Retinal pigment epithelial cell (primary cell): Measurements from ENCODE around the gene IL1RAPL1.

ENCODE experiments used
- DNase-seq: peaks from one replicate; pipeline ENCODE4 v3.0.0-alpha.2; 2010; ENCODE audit warnings: low read depth
- H3K4me3 ChIP-seq: 2 replicates; pipeline ENCODE4 v1.5.1; 2011; ENCODE audit warnings: mild to moderate bottlenecking, low read length, control low read depth, moderate library complexity
- TF ChIP-seq, protein P1 (sequence below): conservative IDR thresholded peaks from 2 replicates; pipeline ENCODE4 v1.5.1; 2011; ENCODE audit warnings: low read depth, low read length, control low read depth, inconsistent platforms

The IL1RAPL1 gene

DNA sequence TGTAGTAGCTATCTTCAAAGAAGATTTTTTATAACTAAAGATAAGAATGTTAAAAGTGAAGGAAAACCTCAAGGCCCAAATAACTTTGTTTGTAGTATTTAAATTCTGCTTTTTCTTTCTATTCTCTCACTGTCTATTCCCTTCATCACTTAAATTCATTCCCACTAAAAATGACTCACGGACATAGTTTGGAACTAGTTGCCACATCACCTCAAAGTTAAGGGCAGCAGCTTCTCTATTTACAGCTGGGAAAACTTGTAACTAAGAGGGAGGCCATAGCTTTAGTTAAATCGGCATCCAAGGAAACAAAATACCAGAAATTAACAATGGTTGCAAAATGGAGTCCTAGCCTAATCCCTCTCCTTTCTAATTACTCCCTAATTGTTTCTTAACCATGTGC is 1302.8 kb downstream of the IL1RAPL1 start:
- TF ChIP-seq, protein P1, sequence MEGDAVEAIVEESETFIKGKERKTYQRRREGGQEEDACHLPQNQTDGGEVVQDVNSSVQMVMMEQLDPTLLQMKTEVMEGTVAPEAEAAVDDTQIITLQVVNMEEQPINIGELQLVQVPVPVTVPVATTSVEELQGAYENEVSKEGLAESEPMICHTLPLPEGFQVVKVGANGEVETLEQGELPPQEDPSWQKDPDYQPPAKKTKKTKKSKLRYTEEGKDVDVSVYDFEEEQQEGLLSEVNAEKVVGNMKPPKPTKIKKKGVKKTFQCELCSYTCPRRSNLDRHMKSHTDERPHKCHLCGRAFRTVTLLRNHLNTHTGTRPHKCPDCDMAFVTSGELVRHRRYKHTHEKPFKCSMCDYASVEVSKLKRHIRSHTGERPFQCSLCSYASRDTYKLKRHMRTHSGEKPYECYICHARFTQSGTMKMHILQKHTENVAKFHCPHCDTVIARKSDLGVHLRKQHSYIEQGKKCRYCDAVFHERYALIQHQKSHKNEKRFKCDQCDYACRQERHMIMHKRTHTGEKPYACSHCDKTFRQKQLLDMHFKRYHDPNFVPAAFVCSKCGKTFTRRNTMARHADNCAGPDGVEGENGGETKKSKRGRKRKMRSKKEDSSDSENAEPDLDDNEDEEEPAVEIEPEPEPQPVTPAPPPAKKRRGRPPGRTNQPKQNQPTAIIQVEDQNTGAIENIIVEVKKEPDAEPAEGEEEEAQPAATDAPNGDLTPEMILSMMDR, result no peak
- H3K4me3 ChIP-seq, result no peak overlapping the region
- no peak for DNase-seq

DNA sequence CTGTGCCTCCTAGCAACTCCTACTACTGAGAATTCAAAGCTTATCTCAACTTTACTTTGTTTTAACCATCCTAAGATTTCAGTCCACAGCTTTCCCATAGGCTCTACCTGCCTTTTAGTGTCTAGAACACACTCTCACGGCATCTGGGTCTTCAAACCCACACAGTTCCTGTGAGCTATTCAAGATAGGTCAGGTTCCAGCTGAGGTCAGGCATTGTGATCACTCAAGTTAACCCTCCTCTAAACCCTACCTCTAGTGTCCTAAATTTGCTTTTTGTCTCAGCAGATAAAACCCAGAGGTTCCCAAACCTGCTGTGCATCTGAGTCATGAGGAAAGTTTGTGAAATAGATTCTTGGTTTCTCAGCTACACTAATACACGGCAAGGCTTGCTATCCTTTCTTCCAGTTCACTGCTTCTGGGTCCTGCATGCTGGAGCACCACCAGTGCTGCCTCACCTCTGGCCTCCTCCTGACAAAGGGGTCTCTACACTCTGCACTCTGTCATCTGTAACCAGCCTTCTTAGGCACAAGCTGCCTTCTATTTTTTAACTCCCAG is 1303.5 kb downstream of the IL1RAPL1 start:
- no peak overlapping the region for H3K4me3 ChIP-seq
- no peak for DNase-seq
- TF ChIP-seq, protein P1, result no peak

DNA sequence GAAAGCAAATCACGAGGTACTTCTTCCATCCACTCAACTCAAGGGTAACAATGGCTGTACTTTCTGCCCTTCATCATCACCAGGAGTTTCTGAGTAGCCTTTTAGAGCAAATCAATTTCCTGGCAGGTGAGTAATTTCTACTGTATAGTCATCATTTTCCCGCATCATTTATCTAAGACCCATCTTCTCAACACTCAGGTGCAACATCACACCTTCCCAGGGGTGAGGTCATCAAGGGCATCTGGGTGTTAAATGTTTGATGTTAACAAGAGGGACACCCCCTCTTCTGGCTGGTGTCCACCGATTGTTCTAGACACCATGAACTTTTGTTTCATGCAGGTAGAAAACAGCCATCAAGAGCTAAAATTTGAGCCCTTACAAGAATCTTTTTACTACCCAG is 1314.8 kb downstream of the IL1RAPL1 start:
- TF ChIP-seq, protein P1, result no peak

DNA sequence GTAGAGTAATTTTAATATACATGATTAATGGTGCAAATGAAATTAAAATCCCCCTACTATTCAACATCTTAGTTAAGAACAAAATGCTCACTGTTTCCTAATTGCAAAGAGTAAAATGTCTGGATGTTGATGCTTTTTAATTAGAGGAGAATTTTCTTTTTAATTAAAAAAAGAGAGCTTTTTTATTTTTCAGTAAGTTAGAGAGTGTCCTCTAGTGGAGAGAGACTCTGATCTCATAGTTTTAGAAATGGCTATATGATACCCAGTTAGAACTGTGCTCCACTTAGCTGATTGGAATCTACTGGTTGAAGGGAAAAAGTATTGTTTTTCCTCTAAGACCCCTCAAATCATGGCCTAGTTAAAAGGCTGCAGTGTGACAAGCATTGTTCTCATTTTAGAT is 1316.1 kb downstream of the IL1RAPL1 start:
- TF ChIP-seq, protein P1, result peak; percentile 41
- no peak for DNase-seq
- H3K4me3 ChIP-seq, result no peak overlapping the region

More for the DNA sequence above, 1314.8 kb downstream of the IL1RAPL1 start:
- DNase-seq, result no peak
- H3K4me3 ChIP-seq, result no peak overlapping the region

DNA sequence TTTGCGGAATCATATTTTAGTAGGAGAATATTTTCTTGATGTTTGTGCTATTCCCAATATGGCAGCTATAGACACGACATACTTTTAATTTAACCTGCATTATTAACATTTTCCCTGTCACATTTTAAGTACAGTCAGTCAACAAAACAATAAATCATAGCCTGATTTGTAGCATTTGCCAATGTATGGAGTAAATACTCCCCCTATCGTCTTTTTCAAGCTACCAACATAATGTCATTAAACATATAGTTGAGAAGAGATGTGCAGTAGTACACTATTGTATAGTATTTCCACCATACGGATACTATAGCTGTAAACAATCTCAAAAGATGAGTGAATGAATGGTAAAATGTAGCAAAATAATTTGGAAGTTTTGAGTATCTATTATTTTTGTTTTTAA is 1324.4 kb downstream of the IL1RAPL1 start:
- TF ChIP-seq, protein P1, result no peak
- DNase-seq, result no peak
- H3K4me3 ChIP-seq, result no peak overlapping the region

DNA sequence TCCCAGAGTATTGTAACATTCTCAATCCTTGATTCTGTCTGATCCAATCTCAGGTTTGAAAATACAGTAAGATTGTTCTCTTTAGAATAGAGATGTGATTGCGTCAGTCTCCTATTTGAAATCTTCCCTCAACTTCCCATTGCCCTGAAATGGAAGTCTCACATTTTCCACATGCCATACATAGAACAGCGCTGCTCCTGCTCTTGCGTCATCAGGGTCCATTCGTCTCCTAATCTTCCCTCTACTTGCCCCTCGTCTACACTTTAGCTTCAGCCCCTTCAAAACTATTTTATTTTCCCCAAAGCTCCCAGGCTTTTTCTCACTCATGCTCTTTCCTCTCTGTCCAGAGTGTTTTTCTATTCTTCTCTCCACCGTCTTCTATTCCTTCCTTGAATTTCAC is 1326.4 kb downstream of the IL1RAPL1 start:
- TF ChIP-seq, protein P1, result no peak
- H3K4me3 ChIP-seq, result no peak overlapping the region
- DNase-seq, result no peak

DNA sequence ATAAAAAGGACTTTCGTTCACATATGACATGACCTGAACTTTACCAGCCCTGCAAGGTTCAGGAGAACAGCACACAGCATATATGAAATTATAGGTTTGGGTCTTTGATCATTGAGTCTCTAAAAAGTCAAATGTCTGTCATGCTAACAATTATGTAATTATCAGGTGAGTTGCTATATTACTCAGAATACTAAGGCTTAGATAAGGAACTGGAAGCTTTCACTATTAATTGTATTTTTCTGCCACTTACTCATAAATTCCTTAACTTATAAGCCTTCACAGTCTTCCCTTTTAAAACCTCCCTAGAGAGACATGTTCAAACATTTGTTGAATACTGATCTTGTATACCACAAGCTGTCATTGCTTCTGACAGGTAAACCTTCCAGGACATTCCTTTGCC is 1335.4 kb downstream of the IL1RAPL1 start:
- TF ChIP-seq, protein P1, result no peak
- DNase-seq, result no peak
- H3K4me3 ChIP-seq, result no peak overlapping the region
